Activated CD8-positive, alpha-beta memory T cell treated with anti-CD3 and anti-CD28 coated beads for 4 hours (primary cell): ENCODE measurements around the gene ATP6V1F.

Experiments
- DNase-seq, 2 donors: peaks; one replicate each; pipeline ENCODE4 v3.0.0-alpha.2; 2020; ENCODE audit warnings: low read depth in 2 of 2

Gene ATP6V1F, protein sequence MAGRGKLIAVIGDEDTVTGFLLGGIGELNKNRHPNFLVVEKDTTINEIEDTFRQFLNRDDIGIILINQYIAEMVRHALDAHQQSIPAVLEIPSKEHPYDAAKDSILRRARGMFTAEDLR

GRCh38 chr7:128862571-128863432 lies at the start of gene ATP6V1F:
Gene ATP6V1F, plus strand, starts transcription at chr7:128862856. Its CDS starts 49 bp downstream, at chr7:128862905.
- DNase-seq: peak; percentile 96 to 98

DNA sequence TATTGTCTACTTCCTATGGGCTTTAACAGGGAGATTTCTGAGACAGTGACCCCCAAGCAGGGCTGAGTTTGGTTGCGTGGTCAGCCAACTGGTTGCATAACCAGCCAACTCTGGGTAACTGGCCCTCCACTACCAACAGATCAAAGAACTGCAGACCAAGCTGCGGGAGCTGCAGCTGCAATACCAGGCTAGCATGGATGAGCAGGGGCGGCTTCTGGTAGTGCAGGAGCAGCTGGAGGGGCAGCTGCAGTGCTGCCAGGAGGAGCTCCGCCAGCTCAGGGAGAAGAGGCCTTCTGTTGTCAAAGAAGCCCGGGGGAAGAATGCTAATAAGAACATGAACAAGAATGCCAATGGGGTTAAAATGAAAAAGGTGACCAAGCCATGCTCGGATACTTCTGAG lies 48.2 kb upstream of the ATP6V1F start:
- DNase-seq: no peak

GRCh38 chr7:128815289-128815942 lies 47.2 kb upstream of the ATP6V1F start:
- no peak for DNase-seq

- no peak for DNase-seq
These were observed 44.0 kb upstream of the ATP6V1F start for GRCh38 chr7:128818694-128819093.

GRCh38 chr7:128821724-128822123 lies 40.9 kb upstream of the ATP6V1F start:
- no peak for DNase-seq

DNA sequence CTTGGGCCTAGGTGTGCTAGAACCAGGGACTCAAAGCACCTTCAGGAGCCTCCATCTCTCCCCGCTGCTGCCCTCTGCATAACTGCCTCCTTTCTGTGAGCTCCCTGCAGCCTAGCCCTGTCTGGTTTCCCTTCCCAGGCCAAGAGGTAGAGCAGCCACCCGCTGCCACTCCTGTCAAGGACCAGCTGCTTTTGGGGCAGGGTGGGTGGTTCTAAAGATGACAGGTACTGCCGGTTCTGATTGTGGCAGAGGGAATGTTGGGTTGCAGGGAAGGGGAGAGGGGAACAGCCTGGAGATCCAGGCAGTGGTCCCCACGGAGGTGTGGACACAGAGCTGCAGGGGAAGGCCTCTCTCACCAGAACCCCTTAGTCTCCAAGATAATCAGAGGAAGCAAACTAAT lies 36.1 kb upstream of the ATP6V1F start:
- no peak for DNase-seq

- no peak for DNase-seq
These were observed 35.8 kb upstream of the ATP6V1F start for GRCh38 chr7:128826916-128827247.

- no peak for DNase-seq
These were observed 35.3 kb upstream of the ATP6V1F start for GRCh38 chr7:128827248-128827958.

GRCh38 chr7:128827971-128828711 lies 34.5 kb upstream of the ATP6V1F start:
- DNase-seq: no peak

GRCh38 chr7:128829391-128830166 lies 33.1 kb upstream of the ATP6V1F start:
- no peak for DNase-seq

DNA sequence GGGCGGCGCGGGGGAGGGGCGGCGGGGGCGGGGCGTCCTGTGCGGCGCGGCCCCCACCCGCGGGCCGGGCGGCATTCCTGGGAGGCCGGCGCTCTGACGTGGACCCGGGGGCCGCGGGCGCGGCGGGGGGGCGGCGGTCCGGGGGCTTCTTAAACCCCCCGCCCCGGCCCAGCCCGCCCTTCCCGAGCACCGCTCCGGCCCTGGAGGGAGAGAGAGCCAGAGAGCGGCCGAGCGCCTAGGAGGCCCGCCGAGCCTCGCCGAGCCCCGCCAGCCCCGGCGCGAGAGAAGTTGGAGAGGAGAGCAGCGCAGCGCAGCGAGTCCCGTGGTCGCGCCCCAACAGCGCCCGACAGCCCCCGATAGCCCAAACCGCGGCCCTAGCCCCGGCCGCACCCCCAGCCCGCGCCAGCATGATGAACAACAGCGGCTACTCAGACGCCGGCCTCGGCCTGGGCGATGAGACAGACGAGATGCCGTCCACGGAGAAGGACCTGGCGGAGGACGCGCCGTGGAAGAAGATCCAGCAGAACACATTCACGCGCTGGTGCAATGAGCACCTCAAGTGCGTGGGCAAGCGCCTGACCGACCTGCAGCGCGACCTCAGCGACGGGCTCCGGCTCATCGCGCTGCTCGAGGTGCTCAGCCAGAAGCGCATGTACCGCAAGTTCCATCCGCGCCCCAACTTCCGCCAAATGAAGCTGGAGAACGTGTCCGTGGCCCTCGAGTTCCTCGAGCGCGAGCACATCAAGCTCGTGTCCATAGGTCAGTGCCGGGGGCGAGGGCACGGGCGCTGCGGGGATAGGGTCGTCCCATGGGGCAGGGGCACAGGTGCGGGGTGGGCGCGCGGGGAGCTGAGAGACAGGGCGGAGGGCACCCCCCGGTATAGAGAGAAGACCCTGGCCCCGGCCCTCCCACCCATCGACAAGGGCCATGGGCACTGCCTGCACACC lies 32.2 kb upstream of the ATP6V1F start, which contains the start of gene FLNC:
TSS of gene FLNC (plus strand) at position 176 of the 947 bp plus-strand sequence. CDS start at position 408, 232 bp downstream.
- DNase-seq: no peak

- DNase-seq: no peak
These were observed 31.3 kb upstream of the ATP6V1F start for GRCh38 chr7:128831178-128831993.

DNA sequence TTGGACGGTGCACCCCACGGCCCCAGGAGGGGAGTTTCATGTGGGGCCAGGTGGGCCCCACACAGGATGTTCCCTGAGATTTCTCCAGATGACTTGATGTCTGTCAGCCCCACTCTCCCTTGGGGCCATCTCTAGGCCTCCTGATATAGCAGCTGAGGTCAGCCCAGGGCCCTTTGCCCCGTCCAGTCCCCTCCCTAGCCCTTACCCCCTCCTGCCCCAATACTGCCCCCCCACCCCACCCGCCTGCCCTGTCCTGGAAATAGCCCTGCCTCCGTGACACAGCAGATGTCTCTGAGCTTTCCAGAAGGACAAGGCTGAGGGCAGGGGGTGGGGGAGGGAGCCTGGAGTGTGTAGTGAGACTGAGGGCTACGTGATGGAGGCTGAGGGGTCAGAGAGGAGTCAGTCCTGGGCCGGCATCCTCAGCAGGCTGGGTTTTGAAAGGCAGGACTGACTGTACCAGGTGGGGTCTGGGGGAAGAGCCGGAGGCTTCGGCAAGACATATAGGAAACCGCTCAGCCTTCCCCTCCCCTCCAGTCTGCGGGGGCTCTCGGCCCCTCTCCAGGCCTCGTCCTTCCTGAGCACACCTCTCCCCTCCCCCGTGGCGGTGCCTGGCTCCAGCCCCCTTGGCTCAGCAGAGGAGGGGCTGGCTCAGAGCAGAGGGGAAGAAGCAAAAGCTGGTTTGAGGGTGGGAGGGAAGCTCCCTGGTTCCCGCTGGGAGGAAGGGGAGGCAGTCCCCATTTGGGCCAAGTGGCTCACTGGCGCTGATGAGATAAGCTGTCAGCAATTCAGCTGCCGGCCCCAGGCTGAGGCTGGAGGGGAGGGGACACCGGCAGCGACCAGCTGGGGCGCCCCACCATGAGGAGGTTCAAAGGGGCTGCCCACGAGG lies 30.4 kb upstream of the ATP6V1F start:
- no peak for DNase-seq

GRCh38 chr7:128832880-128833147 lies 29.8 kb upstream of the ATP6V1F start:
- no peak for DNase-seq

DNA sequence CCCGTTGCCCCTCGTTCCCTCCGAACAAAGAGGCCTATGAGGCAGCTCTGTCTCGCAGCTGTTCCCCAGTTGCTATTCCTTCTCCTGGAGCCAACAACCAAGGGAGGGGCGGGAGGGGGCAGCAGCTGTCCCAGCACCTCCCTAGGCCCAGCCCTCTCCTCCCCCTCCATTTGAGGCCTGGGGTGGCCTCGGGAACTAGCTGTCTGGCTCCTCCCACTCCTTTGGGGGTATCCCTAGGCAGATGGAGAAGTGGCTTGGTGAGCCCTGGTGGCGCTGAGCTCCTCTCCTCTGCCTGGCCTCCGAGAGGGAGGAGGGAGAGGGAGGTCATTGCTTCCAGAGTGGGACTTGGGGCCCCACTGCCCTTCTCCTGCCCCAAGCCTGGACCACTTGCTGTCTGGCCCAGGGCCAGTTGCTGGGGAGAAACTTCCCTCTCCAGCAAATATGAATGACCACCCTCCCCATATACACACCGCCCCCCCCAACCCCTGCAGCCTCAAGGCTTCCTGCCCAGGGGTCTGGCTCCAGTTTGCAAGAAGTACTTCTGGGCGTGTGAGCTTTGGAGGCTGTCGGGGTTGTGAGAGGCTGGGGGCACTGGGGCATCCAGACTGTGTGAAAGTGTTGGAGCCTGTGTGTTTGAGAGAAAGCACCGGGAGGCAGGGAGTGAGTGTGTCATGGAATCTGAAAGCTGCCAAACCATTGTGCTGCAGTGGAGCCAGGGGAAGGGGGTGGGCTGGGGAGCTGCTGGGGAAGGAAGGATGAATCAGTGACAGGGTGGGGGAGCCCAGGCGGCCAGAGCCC lies 29.3 kb upstream of the ATP6V1F start:
- DNase-seq: no peak

- no peak for DNase-seq
These were observed 28.7 kb upstream of the ATP6V1F start for GRCh38 chr7:128833946-128834325.

GRCh38 chr7:128835231-128835751 lies 27.4 kb upstream of the ATP6V1F start:
- no peak for DNase-seq
